Choroid plexus epithelial cell (primary cell): ENCODE data around the gene COL25A1.

Source experiments
- DNase-seq: peaks from one replicate; pipeline ENCODE4 v3.0.0-alpha.2; 2010; ENCODE audit warnings: low read depth
- H3K4me3 ChIP-seq: 2 replicates; pipeline ENCODE4 v1.5.1; 2011; ENCODE audit warnings: low read depth, mild to moderate bottlenecking, control low read depth, low read length, moderate library complexity
- CTCF ChIP-seq: conservative IDR thresholded peaks from 2 replicates; pipeline ENCODE4 v1.5.1; 2011; ENCODE audit warnings: low read depth, mild to moderate bottlenecking, control low read depth, inconsistent platforms, low read length, moderate library complexity

COL25A1 gene

GRCh38 chr4:109266891-109267290 is 35.6 kb downstream of the COL25A1 start:
- DNase-seq, result peak; percentile 1
- TF ChIP-seq CTCF, result no peak
- H3K4me3 ChIP-seq, result no peak overlapping the region

- H3K4me3 ChIP-seq, result no peak overlapping the region
- DNase-seq, result no peak
- TF ChIP-seq CTCF, result no peak
Observed at GRCh38 chr4:109266236-109266635, 36.2 kb downstream of the COL25A1 start.

- TF ChIP-seq CTCF, result no peak
- DNase-seq, result no peak
Observed at GRCh38 chr4:109263721-109264120, 38.7 kb downstream of the COL25A1 start.

GRCh38 chr4:109256818-109257217 is 45.6 kb downstream of the COL25A1 start:
- no peak overlapping the region for H3K4me3 ChIP-seq
- DNase-seq, result no peak
- no peak for TF ChIP-seq CTCF

More at GRCh38 chr4:109263721-109264120, 38.7 kb downstream of the COL25A1 start:
- no peak overlapping the region for H3K4me3 ChIP-seq

- no peak for DNase-seq
- no peak for TF ChIP-seq CTCF
- H3K4me3 ChIP-seq, result no peak overlapping the region
Observed at GRCh38 chr4:109254845-109255244, 47.6 kb downstream of the COL25A1 start.

GRCh38 chr4:109251396-109251795 is 51.1 kb downstream of the COL25A1 start:
- no peak overlapping the region for H3K4me3 ChIP-seq
- no peak for DNase-seq
- TF ChIP-seq CTCF, result no peak

- TF ChIP-seq CTCF, result no peak
- no peak for DNase-seq
- H3K4me3 ChIP-seq, result no peak overlapping the region
Observed at GRCh38 chr4:109248322-109248900, 54.0 kb downstream of the COL25A1 start.
